Endothelial cell of umbilical vein (primary cell): ENCODE results near the gene HASPIN. TPM values are rescaled to one million over a fixed set of nuclear protein-coding genes. Genes with fewer than 3 reads are reported as not detected.

Experiments
- BruUV-seq: library from RNA; stranded (reverse); fragments of 400-500 nt; replicated peaks from 2 replicates; lab custom pipeline; 2021; lab: Mats Ljungman, UMichigan
- CTCF ChIA-PET: fragments of 300-600, 350-600 bp; sonication (Branson Sonifier 250); formaldehyde crosslinking; loops from one replicate; lab custom pipeline; 2021; ENCODE audit warnings: antibody characterized with exemption, inconsistent platforms; lab: Charles Lee
- POLR2A ChIA-PET: fragments of 300-600, 350-600 bp; sonication (Branson Sonifier 250); formaldehyde crosslinking; loops from one replicate; lab custom pipeline; 2021; ENCODE audit warnings: antibody characterized with exemption, inconsistent platforms; lab: Charles Lee
- DNase-seq: peaks from one replicate; pipeline ENCODE4 v3.0.0-alpha.2; 2011; ENCODE audit warnings: low read depth, low spot score
- FAIRE-seq: peaks from 2 replicates; lab custom pipeline; 2011; peaks lifted over from hg19 to GRCh38; lab: Jason Lieb, UNC
- H2AFZ ChIP-seq: 2 replicates; pipeline ENCODE4 v1.6.0; 2012; ENCODE audit warnings: low read depth, low read length, control low read depth, inconsistent platforms
- H3K27ac ChIP-seq: 2 replicates; pipeline ENCODE4 v1.5.1; 2011; ENCODE audit warnings: low read depth, mild to moderate bottlenecking, control low read depth, low read length, moderate library complexity; ENCODE audit not compliant: insufficient read depth
- H3K27me3 ChIP-seq, 2 experiments: 2 replicates each; pipeline versions ENCODE4 v1.6.0 to v1.6.1; 2011; ENCODE audit warnings: low read length in 2 of 2, mixed read lengths in 1 of 2; ENCODE audit not compliant: control insufficient read depth in 2 of 2, insufficient read depth in 2 of 2
- H3K36me3 ChIP-seq, 2 experiments: 2 replicates in 1 of 2; 3 replicates in 1 of 2; pipeline ENCODE4 v1.5.1; 2011; ENCODE audit warnings: low read length in 2 of 2, mild to moderate bottlenecking in 1 of 2, moderate library complexity in 1 of 2; ENCODE audit not compliant: control insufficient read depth in 2 of 2, insufficient read depth in 2 of 2; ENCODE audit errors: extremely low read depth in 1 of 2
- H3K4me1 ChIP-seq: 3 replicates; pipeline ENCODE4 v1.5.1; 2011; ENCODE audit warnings: mild to moderate bottlenecking, low read length; ENCODE audit not compliant: control insufficient read depth, insufficient read depth; ENCODE audit errors: extremely low read depth
- H3K4me2 ChIP-seq: 2 replicates; pipeline ENCODE4 v1.6.1; 2011; ENCODE audit warnings: low read length, control low read depth, mixed read lengths; ENCODE audit not compliant: insufficient read depth
- H3K4me3 ChIP-seq, 3 experiments: fragments of 200-600 bp in 1 of 3; sonication (generic), shearing (Covaris generic) in 1 of 3; replicated peaks in 1 of 3; 2 replicates each; pipeline ENCODE4 v1.5.1; 2011 to 2016; ENCODE audit warnings: control low read depth in 3 of 3, low read length in 3 of 3, mild to moderate bottlenecking in 2 of 3, inconsistent platforms in 1 of 3, low read depth in 1 of 3, moderate library complexity in 1 of 3; ENCODE audit not compliant: insufficient read depth in 1 of 3
- H3K79me2 ChIP-seq: 2 replicates; pipeline ENCODE4 v1.6.0; 2012; ENCODE audit warnings: low read length, inconsistent platforms; ENCODE audit not compliant: control insufficient read depth, insufficient read depth
- H3K9ac ChIP-seq: replicated peaks from 2 replicates; pipeline ENCODE3; 2011; ENCODE audit warnings: low read length, control low read depth; ENCODE audit not compliant: insufficient read depth; ENCODE audit errors: extremely low read depth
- H3K9me1 ChIP-seq: replicated peaks from 3 replicates; pipeline ENCODE4 v1.6.0; 2011; ENCODE audit warnings: mild to moderate bottlenecking, low read length; ENCODE audit not compliant: control insufficient read depth, insufficient read depth; ENCODE audit errors: extremely low read depth
- H3K9me3 ChIP-seq: replicated peaks from 2 replicates; pipeline ENCODE4 v1.5.1; 2012; ENCODE audit warnings: low read length, inconsistent platforms; ENCODE audit not compliant: control insufficient read depth, insufficient read depth
- H4K20me1 ChIP-seq: replicated peaks from 2 replicates; pipeline ENCODE3; 2011; ENCODE audit warnings: mild to moderate bottlenecking, low read length; ENCODE audit not compliant: control insufficient read depth, insufficient read depth; ENCODE audit errors: extremely low read depth
- CTCF ChIP-seq, 2 donors: IDR thresholded peaks; 1 replicate in 1 of 2; 2 replicates in 1 of 2; pipeline ENCODE4 v1.5.1; 2011; ENCODE audit warnings: low read length in 2 of 2, mild to moderate bottlenecking in 2 of 2, moderate library complexity in 2 of 2, control low read depth in 1 of 2, inconsistent platforms in 1 of 2, low read depth in 1 of 2; ENCODE audit not compliant: insufficient read depth in 1 of 2; ENCODE audit errors: extremely low read depth in 1 of 2
- EZH2 ChIP-seq: IDR thresholded peaks from 2 replicates; pipeline ENCODE4 v1.6.1; 2012; ENCODE audit warnings: borderline replicate concordance, low read depth, mild to moderate bottlenecking, moderate library complexity, low read length, inconsistent platforms; ENCODE audit not compliant: severe bottlenecking
- FOS ChIP-seq: IDR thresholded peaks from 2 replicates; pipeline ENCODE4 v1.6.1; 2011; ENCODE audit warnings: mild to moderate bottlenecking, low read length, moderate library complexity, borderline replicate concordance; ENCODE audit not compliant: insufficient read depth
- GATA2 ChIP-seq: IDR thresholded peaks from 2 replicates; pipeline ENCODE4 v1.7.0; 2011; ENCODE audit warnings: low read depth, mild to moderate bottlenecking, moderate library complexity, mixed read lengths, low read length; ENCODE audit not compliant: insufficient read length, insufficient read depth
- JUN ChIP-seq: IDR thresholded peaks from 2 replicates; pipeline ENCODE4 v1.6.1; 2011; ENCODE audit warnings: borderline replicate concordance, low read depth; ENCODE audit not compliant: insufficient read length, insufficient read depth
- MAX ChIP-seq: IDR thresholded peaks from 2 replicates; pipeline ENCODE4 v1.6.1; 2011; ENCODE audit not compliant: insufficient read depth, insufficient read length
- MYC ChIP-seq: IDR thresholded peaks from one replicate; pipeline ENCODE4 v1.6.1; 2011; ENCODE audit warnings: mild to moderate bottlenecking, low read depth, low read length
- POLR2A ChIP-seq: IDR thresholded peaks from 2 replicates; pipeline ENCODE4 v1.6.1; 2012; ENCODE audit warnings: low read depth, mild to moderate bottlenecking, control low read depth, low read length
- POLR2AphosphoS5 ChIP-seq: IDR thresholded peaks from 2 replicates; pipeline ENCODE4 v1.6.1; 2012; ENCODE audit warnings: low read depth, mild to moderate bottlenecking, control low read depth, low read length, moderate library complexity; ENCODE audit not compliant: insufficient read depth
- dilution Hi-C: fragments of 300-500 bp; cut with MboI; formaldehyde crosslinking; loops from one replicate; pipeline ENCODE4 v1.15.0; 2019; ENCODE audit warnings: low sequenced_read_pairs; ENCODE audit not compliant: extremely low pct_ligation_motif_present
- intact Hi-C: fragments of 100-400 bp; cut with micrococcal nuclease; formaldehyde crosslinking; loops from one replicate; pipeline ENCODE4 v1.10.0; 2022
- polyA plus RNA-seq, 4 experiments: library from polyadenylated mRNA; depleted of rRNA in 3 of 4; stranded (reverse) in 3 of 4; unstranded in 1 of 4; fragments of >200 nt; gene quantifications; 2 replicates each; pipeline versions ENCODE4 v1.2.1 to v1.2.3, GENCODE V29; 2011 to 2012; ENCODE audit warnings: missing spikeins in 1 of 4
- total RNA-seq: library from RNA; stranded (reverse); gene quantifications from 2 replicates; pipeline ENCODE4 v1.2.3, GENCODE V29; 2021

HASPIN gene
- total and polyA plus RNA-seq, 2 donors (not counting 3 experiments of a cell fraction or from before 2014, with no cell fraction given): 2.7 to 13.2 TPM

- H3K9ac ChIP-seq: no peak overlapping the region
- no peak overlapping the region for H3K4me3 ChIP-seq
- no peak for TF ChIP-seq MYC
- no peak for TF ChIP-seq JUN
- TF ChIP-seq POLR2AphosphoS5: no peak
- TF ChIP-seq EZH2: no peak
- no peak for TF ChIP-seq POLR2A
- no peak for TF ChIP-seq CTCF (IDR thresholded peaks at IDR 0.05; ENCODE audit: extremely low read depth in 1 of 2, insufficient read depth in 1 of 2, low read depth in 1 of 2, low read length in 2 of 2)
- no peak for TF ChIP-seq GATA2
- no peak for TF ChIP-seq MAX
- TF ChIP-seq FOS: no peak
- peaks cover 5% of the 10 kb centered on the region for H3K4me1 ChIP-seq
- no peaks in the 10 kb centered on the region for H3K36me3 ChIP-seq
- no peak for DNase-seq
- no peaks in the 10 kb centered on the region for H4K20me1 ChIP-seq
- no TSS peak for BruUV-seq
- no peak overlapping the region for H3K4me2 ChIP-seq
- ChIA-PET POLR2A (no interaction called here), CTCF (no interaction called here)
- intact Hi-C loops: no loop called here
- FAIRE-seq: no peak
- no peak overlapping the region for H3K27ac ChIP-seq
- peaks cover 12 to 16% of the 10 kb centered on the region in 2 experiments for H3K27me3 ChIP-seq
- H3K9me1 ChIP-seq: no peaks in the 10 kb centered on the region
- dilution Hi-C loops: no loop called here
- H2AFZ ChIP-seq: no peak overlapping the region
- no peaks in the 10 kb centered on the region for H3K79me2 ChIP-seq
- no peaks in the 10 kb centered on the region for H3K9me3 ChIP-seq
Measured at GRCh38 chr17:3691617-3692067, 32.1 kb upstream of the HASPIN start.
